AG09319 (cell line): ENCODE data around the gene SLC27A5.

Source experiments
- DNase-seq: peaks from one replicate; pipeline ENCODE4 v3.0.0-alpha.2; 2010; ENCODE audit warnings: low read depth; ENCODE audit errors: extremely low read depth
- TF ChIP-seq, protein P1 (sequence below): IDR thresholded peaks from 2 replicates; pipeline ENCODE4 v1.5.1; 2011; ENCODE audit warnings: low read depth, mild to moderate bottlenecking, inconsistent platforms, low read length, moderate library complexity

Gene SLC27A5

DNA sequence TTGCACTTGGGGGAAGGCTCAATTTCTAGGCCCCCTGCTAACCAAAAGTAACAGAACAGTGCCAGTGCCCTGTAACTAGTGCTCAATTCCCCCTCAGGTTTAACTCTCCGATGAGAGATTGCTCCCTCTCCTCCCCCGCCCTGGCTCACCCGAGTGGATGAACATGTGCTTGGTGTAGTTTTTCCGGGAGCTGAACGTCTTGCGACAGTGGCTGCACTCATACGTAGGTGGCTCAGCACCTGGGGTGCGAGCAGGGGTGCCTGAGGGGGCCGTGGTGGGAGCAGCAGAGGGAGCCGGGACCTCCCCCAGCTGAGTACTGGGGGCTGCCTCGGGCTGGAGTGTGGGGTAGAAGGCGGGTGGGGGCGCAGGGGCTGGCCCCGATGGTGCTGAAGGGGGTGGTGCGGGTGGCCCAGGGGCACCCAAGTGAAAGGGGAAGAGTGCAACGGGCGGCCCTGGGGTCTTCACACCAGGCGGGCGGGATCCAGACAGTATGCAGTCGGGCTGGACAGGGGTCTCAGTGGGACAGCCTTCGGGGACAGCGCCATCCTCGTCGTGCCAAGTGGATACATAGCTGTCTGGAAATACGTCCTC lies 4.5 kb upstream of the SLC27A5 start:
- no peak for DNase-seq
- TF ChIP-seq, protein P1, sequence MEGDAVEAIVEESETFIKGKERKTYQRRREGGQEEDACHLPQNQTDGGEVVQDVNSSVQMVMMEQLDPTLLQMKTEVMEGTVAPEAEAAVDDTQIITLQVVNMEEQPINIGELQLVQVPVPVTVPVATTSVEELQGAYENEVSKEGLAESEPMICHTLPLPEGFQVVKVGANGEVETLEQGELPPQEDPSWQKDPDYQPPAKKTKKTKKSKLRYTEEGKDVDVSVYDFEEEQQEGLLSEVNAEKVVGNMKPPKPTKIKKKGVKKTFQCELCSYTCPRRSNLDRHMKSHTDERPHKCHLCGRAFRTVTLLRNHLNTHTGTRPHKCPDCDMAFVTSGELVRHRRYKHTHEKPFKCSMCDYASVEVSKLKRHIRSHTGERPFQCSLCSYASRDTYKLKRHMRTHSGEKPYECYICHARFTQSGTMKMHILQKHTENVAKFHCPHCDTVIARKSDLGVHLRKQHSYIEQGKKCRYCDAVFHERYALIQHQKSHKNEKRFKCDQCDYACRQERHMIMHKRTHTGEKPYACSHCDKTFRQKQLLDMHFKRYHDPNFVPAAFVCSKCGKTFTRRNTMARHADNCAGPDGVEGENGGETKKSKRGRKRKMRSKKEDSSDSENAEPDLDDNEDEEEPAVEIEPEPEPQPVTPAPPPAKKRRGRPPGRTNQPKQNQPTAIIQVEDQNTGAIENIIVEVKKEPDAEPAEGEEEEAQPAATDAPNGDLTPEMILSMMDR, result no peak

DNA sequence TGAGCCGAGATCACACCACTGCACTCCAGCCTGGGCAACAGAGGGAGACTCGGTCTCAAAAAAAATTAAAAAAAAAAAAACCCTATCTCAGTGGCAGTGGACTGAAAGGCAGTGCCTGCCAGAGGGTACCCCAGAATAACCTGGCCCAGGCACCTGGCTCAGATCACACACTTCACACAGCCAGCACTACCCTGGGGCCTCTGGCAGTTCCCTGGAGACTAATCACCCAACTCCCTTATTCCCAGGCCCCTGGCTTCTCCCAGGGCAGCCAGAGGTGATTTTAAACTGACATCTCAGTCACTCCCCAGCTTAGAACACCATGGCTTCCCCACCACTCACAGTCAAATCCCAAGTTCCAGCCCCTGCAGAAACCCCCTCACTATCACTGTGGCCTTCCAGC lies 3.5 kb upstream of the SLC27A5 start:
- no peak for DNase-seq
- TF ChIP-seq, protein P1, result no peak

DNA sequence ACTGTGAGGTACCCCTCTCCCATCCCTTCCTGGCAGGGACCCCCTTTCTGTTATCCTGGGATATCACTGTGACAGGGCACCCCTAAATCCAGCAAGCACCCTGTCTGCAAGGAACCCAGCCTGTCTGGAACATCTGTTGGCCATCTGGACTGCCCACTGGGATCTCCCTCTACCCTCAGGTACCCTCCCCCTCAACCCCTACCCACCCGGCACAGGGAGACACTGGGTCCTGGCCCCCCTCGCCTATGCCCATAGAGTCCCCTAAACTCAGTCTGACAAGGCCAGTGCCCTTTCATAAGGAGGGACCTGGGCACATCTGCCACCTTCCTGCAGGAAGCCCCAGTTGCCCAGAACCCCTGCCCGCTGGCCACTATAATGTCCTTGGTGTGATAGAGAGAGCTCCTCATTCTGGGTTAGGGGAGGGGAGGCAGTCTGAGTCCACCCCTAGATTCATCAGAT lies 2.8 kb upstream of the SLC27A5 start:
- TF ChIP-seq, protein P1, result no peak

DNA sequence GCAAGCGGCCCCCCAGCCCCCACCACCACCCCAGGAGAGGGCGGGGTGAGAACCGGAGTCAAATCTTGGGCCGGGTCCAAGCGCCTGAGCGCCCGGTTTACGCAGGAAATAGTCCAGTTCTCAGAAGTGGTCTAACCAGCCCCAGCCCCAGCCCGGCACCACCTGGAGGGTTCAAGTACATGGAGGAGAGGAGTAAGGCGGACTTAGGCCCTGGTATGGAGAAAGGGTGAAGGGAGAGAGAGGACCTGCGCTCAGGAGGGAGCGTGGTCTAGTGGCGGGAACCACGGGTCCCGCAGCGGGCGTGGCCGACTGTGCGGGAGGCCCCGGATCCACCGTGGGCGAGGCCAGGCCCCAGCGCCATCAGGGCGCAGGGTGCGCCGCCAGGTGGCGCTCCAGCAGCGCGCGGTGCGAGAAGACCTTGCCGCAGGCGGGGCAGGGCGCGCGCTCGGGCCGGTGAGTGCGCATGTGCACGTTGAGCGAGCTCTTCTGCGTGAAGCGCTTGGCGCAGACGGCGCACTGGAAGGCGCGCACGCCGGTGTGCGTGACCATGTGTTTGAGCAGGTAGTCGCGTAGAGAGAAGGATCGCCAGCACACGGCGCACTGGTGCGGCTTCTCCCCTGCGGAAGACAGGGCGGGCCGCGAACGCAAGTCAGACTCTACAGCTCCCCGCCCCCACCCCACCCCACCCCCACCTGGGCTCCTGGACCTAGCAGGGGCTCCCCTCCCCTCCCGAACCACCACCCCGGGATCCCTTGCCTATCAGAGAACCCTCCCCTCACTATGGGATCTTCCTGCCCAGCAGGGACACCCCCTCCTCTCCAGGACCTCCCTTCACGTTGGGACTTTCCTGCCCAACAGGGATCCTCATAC lies 2.1 kb upstream of the SLC27A5 start:
- TF ChIP-seq, protein P1, result peak; percentile 47
- DNase-seq, result peak; percentile 63

More for the DNA sequence above, 2.8 kb upstream of the SLC27A5 start:
- DNase-seq, result no peak

DNA sequence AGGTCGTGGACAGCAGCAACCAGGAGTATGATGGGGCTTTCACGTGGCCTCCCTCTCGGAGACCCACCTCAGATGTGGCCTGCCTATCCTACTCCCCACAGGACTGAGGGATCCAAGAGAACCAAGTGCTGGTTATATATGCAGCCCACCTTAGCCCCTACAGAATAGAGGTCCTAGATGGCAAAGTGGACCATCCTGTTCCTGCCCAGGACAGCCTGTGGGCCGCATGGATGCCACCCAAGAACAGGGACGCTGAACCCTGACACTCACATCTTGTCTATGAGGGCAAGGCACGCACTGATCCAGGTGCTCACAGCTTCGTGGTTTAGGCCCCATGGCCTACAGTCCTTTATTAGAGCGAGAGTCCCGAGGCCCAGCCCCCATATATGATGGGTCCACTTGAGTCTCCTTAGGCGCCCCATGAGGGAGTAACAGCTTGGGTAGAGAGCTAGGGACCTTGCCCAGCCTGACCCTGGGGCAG lies 1.5 kb upstream of the SLC27A5 start:
- no peak for DNase-seq
- TF ChIP-seq, protein P1, result no peak

DNA sequence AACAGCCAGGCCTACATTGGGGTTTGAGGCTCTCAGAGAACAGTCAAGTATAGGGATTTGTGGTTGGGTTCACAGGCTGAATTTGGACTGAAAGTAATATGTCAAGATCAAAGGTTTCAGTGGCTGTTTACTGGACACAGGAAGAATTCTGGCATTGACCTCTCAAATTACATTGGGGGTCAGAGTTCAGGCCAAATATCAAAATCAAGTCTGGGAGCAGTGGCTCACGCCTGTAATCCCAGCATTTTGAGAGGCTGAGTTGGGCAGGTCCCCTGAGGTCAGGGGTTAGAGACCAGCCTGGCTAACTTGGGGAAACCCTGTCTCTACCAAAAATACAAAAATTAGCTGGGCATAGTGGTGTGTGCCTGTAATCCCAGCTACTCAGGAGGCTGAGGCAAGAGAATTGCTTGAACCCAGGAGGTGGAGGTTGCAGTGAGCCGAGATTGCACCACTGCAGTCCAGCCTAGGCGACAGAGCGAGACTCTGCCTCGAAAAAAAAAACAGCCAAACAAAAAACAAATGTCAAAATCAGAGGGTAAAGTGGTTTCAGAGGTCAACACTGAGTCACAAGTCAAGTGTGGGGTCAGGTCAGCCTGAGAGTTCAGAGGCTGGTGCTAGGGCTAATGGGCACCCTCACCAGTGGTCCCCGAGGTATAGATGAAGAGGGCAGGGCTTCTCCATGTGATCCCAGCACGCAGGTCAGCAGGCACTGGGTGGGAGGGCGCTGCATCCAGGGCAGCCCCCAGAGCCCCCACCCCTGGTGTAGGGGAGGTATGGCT lies 1.5 kb downstream of the SLC27A5 start:
- no peak for DNase-seq
- TF ChIP-seq, protein P1, result no peak
